ENCODE measurements around the gene SPANXN5. TPM values are rescaled to one million over a fixed set of nuclear protein-coding genes. Genes with fewer than 3 reads are reported as not detected.
"Not testable (repeated sequence)": the region's sequence is repeated elsewhere in the genome, so short reads cannot be mapped to it uniquely, and the experiment has no call there.

The SPANXN5 gene
- polyA plus RNA-seq, 2 donors: not detected

- not testable (repeated sequence) for H3K27me3 ChIP-seq (ENCODE audit: control insufficient read depth in 1 of 2, insufficient read depth in 2 of 2, low read length in 2 of 2); H3K4me3 ChIP-seq (ENCODE audit: low read depth in 1 of 2, low read length in 2 of 2); H3K36me3 ChIP-seq (ENCODE audit: control insufficient read depth in 2 of 2, insufficient read depth in 2 of 2, low read length in 1 of 2); H3K27ac ChIP-seq (ENCODE audit: low read depth in 2 of 2, low read length in 1 of 2); H3K4me1 ChIP-seq (ENCODE audit: control insufficient read depth in 2 of 2, insufficient read depth in 2 of 2, low read length in 1 of 2); H3K9me3 ChIP-seq (ENCODE audit: control insufficient read depth in 2 of 2, insufficient read depth in 1 of 2, low read depth in 1 of 2, low read length in 1 of 2)
- 66% methylated on average over 2 of the region's 5 CpGs; no CpG with 5 or more reads in 1 of the 2 donors for WGBS, 2 donors
These were observed 31.2 kb downstream of the SPANXN5 start for GRCh38 chrX:52765983-52766382.

DNA sequence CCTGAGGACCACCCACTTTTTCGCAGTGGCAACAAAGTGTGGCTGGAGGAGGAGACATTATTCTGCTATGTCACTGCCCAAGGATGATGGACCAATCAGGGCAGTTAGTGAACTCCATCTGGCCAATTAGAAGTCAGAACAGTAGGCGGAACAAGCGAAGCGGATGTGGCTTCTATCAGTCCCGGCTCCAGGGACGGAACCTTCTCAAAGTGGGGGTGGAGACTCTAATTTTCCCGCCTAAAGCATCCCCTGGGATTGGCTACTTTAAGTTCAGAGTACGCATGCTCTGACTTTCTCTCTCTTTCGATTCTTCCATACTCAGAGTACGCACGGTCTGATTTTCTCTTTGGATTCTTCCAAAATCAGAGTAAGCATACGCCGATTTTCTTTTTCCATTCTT, 46.3 kb downstream of the SPANXN5 start, which contains the start of gene SSX2B:
Gene SSX2B, plus strand, starts transcription at position 301 of the 400 bp plus-strand sequence. CDS start 1,429 bp downstream, outside the sequence.
- not testable (repeated sequence) for H3K27ac ChIP-seq (ENCODE audit: low read depth in 2 of 2, low read length in 1 of 2); H3K27me3 ChIP-seq (ENCODE audit: control insufficient read depth in 1 of 2, insufficient read depth in 2 of 2, low read length in 2 of 2); H3K4me1 ChIP-seq (ENCODE audit: control insufficient read depth in 2 of 2, insufficient read depth in 2 of 2, low read length in 1 of 2); H3K36me3 ChIP-seq (ENCODE audit: control insufficient read depth in 2 of 2, insufficient read depth in 2 of 2, low read length in 1 of 2); H3K4me3 ChIP-seq (ENCODE audit: low read depth in 1 of 2, low read length in 2 of 2); H3K9me3 ChIP-seq (ENCODE audit: control insufficient read depth in 2 of 2, insufficient read depth in 1 of 2, low read depth in 1 of 2, low read length in 1 of 2)
- no CpG with 5 or more reads among the region's 13 CpGs for WGBS, 2 donors

Other genes starting within 250 kb of the SPANXN5 start
- gene SSX7, start 142.5 kb downstream of the SPANXN5 start, polyA plus RNA-seq: not detected
- not detected for gene SSX2, start 90.2 kb downstream of the SPANXN5 start, polyA plus RNA-seq
- not detected for gene SSX2B, start 46.2 kb downstream of the SPANXN5 start, polyA plus RNA-seq
- not detected for gene XAGE5, start 13.9 kb upstream of the SPANXN5 start, polyA plus RNA-seq
- gene XAGE3, start 70.7 kb upstream of the SPANXN5 start, polyA plus RNA-seq: not detected
- gene FAM156B, start 99.9 kb upstream of the SPANXN5 start, polyA plus RNA-seq: 10 to 100 TPM; 14.3 to 31.3 TPM
- 10 to 100 TPM in 1 of 2 donors, 1 to 10 TPM in 1; 9.0 to 11.6 TPM for gene FAM156A, start 161.1 kb upstream of the SPANXN5 start, polyA plus RNA-seq

All from esophagus (tissue), 2 donors.